ENCODE data around the gene YIPF3. TPM values are rescaled to one million over a fixed set of nuclear protein-coding genes. Genes with fewer than 3 reads are reported as not detected.

The YIPF3 gene
- total and polyA plus RNA-seq, 5 donors from 2014 or later = 59.2 to 135 (median 106) TPM

GRCh38 chr6:43489277-43490072 lies 27.3 kb downstream of the YIPF3 start:
- Mint-ChIP-seq H3K4me1 (peaks cover 4 to 42% (median 17%) of the 10 kb centered on the region in 4 donors), H3K27me3 (no peaks in the 10 kb centered on the region), H3K27ac (peak overlapping the region in 1 of 3 donors; percentile 60), H3K4me3 (no peak overlapping the region), H3K36me3 (peaks cover 15% of the 10 kb centered on the region), H3K9me3 (no peaks in the 10 kb centered on the region)
- no peak overlapping the region for H3K4me3 ChIP-seq (ENCODE audit: low read depth, low read length)
- peaks cover 8% of the 10 kb centered on the region for H3K36me3 ChIP-seq (ENCODE audit: control insufficient read depth, insufficient read depth, low read length)
- H3K27ac ChIP-seq (ENCODE audit: insufficient read depth, low read length, poor library complexity, severe bottlenecking) = no peak overlapping the region
- no peaks in the 10 kb centered on the region for H3K9me3 ChIP-seq (ENCODE audit: control insufficient read depth in 2 of 2, low read length in 2 of 2)
- DNase-seq (no peak), ATAC-seq (ENCODE audit: low read depth in 2 of 2) (no peak)
- peaks cover 9% of the 10 kb centered on the region for H3K4me1 ChIP-seq (ENCODE audit: control insufficient read depth, insufficient read depth, low read length, poor library complexity, severe bottlenecking)
- no peaks in the 10 kb centered on the region for H3K27me3 ChIP-seq (ENCODE audit: control insufficient read depth, insufficient read depth, low read length)

GRCh38 chr6:43488667-43489276 lies 28.0 kb downstream of the YIPF3 start:
- peaks cover 2 to 36% (median 13%) of the 10 kb centered on the region in 4 donors for H3K4me1 Mint-ChIP-seq
- DNase-seq = no peak

GRCh38 chr6:43481591-43482236 lies 35.0 kb downstream of the YIPF3 start:
- Histone ChIP-seq H3K4me3 (ENCODE audit: low read depth, low read length) (no peak overlapping the region), H3K9me3 (ENCODE audit: control insufficient read depth in 2 of 2, low read length in 2 of 2) (no peaks in the 10 kb centered on the region), H3K4me1 (ENCODE audit: control insufficient read depth, insufficient read depth, low read length, poor library complexity, severe bottlenecking) (peaks cover 22% of the 10 kb centered on the region), H3K27ac (ENCODE audit: insufficient read depth, low read length, poor library complexity, severe bottlenecking) (no peak overlapping the region), H3K27me3 (ENCODE audit: control insufficient read depth, insufficient read depth, low read length) (no peaks in the 10 kb centered on the region), H3K36me3 (ENCODE audit: control insufficient read depth, insufficient read depth, low read length) (no peaks in the 10 kb centered on the region)
- ATAC-seq (ENCODE audit: low read depth in 2 of 2) (no peak), DNase-seq (no peak)
- Mint-ChIP-seq H3K4me1 (peaks cover 29 to 63% (median 50%) of the 10 kb centered on the region in 4 donors), H3K36me3 (peaks cover 15% of the 10 kb centered on the region), H3K27ac (no peak overlapping the region), H3K9me3 (no peaks in the 10 kb centered on the region), H3K4me3 (peak overlapping the region in 1 of 4 donors; percentile 15), H3K27me3 (no peaks in the 10 kb centered on the region)

More at GRCh38 chr6:43488667-43489276, 28.0 kb downstream of the YIPF3 start:
- ATAC-seq (ENCODE audit: low read depth in 2 of 2) = no peak
- Mint-ChIP-seq H3K9me3 (no peaks in the 10 kb centered on the region), H3K4me3 (no peak overlapping the region), H3K27me3 (no peaks in the 10 kb centered on the region), H3K27ac (peak overlapping the region in 2 of 3 donors; percentile 15 to 84), H3K36me3 (peaks cover 15% of the 10 kb centered on the region)
- Histone ChIP-seq H3K4me1 (ENCODE audit: control insufficient read depth, insufficient read depth, low read length, poor library complexity, severe bottlenecking) (peaks cover 3% of the 10 kb centered on the region), H3K27ac (ENCODE audit: insufficient read depth, low read length, poor library complexity, severe bottlenecking) (no peak overlapping the region), H3K4me3 (ENCODE audit: low read depth, low read length) (no peak overlapping the region), H3K27me3 (ENCODE audit: control insufficient read depth, insufficient read depth, low read length) (no peaks in the 10 kb centered on the region), H3K36me3 (ENCODE audit: control insufficient read depth, insufficient read depth, low read length) (peaks cover 8% of the 10 kb centered on the region), H3K9me3 (ENCODE audit: control insufficient read depth in 2 of 2, low read length in 2 of 2) (no peaks in the 10 kb centered on the region)

- ATAC-seq (ENCODE audit: low read depth in 2 of 2) = no peak
- Mint-ChIP-seq H3K9me3 (no peaks in the 10 kb centered on the region), H3K36me3 (peaks cover 12% of the 10 kb centered on the region), H3K4me3 (peak overlapping the region in 2 of 4 donors; percentile 55 to 74), H3K27ac (no peak overlapping the region), H3K27me3 (no peaks in the 10 kb centered on the region), H3K4me1 (peaks cover 32 to 64% (median 53%) of the 10 kb centered on the region in 4 donors)
- peaks cover 22% of the 10 kb centered on the region for H3K4me1 ChIP-seq (ENCODE audit: control insufficient read depth, insufficient read depth, low read length, poor library complexity, severe bottlenecking)
- DNase-seq = no peak
- no peak overlapping the region for H3K27ac ChIP-seq (ENCODE audit: insufficient read depth, low read length, poor library complexity, severe bottlenecking)
- H3K9me3 ChIP-seq (ENCODE audit: control insufficient read depth in 2 of 2, low read length in 2 of 2) = no peaks in the 10 kb centered on the region
- no peaks in the 10 kb centered on the region for H3K36me3 ChIP-seq (ENCODE audit: control insufficient read depth, insufficient read depth, low read length)
- H3K27me3 ChIP-seq (ENCODE audit: control insufficient read depth, insufficient read depth, low read length) = no peaks in the 10 kb centered on the region
- H3K4me3 ChIP-seq (ENCODE audit: low read depth, low read length) = no peak overlapping the region
Observed at GRCh38 chr6:43481075-43481474, 35.7 kb downstream of the YIPF3 start.

GRCh38 chr6:43478008-43478372 lies 38.7 kb downstream of the YIPF3 start:
- H3K9me3 ChIP-seq (ENCODE audit: control insufficient read depth in 2 of 2, low read length in 2 of 2) = no peaks in the 10 kb centered on the region
- peak overlapping the region; percentile 93 to 98 (median 95) for H3K4me3 Mint-ChIP-seq
- peaks cover 4% of the 10 kb centered on the region for H3K36me3 Mint-ChIP-seq
- no peaks in the 10 kb centered on the region for H3K36me3 ChIP-seq (ENCODE audit: control insufficient read depth, insufficient read depth, low read length)
- peaks cover 27 to 55% (median 44%) of the 10 kb centered on the region in 4 donors for H3K4me1 Mint-ChIP-seq
- peak overlapping the region; percentile 94 for H3K27ac ChIP-seq (ENCODE audit: insufficient read depth, low read length, poor library complexity, severe bottlenecking)
- peak overlapping the region; percentile 84 for H3K4me3 ChIP-seq (ENCODE audit: low read depth, low read length)
- no peaks in the 10 kb centered on the region for H3K9me3 Mint-ChIP-seq
- H3K27me3 Mint-ChIP-seq = peaks cover 4% of the 10 kb centered on the region
- DNase-seq = peak in 1 of 3 donors; percentile 12
- H3K27ac Mint-ChIP-seq = peak overlapping the region; percentile 95 to 99 (median 97)
- H3K4me1 ChIP-seq (ENCODE audit: control insufficient read depth, insufficient read depth, low read length, poor library complexity, severe bottlenecking) = peaks cover 22% of the 10 kb centered on the region
- H3K27me3 ChIP-seq (ENCODE audit: control insufficient read depth, insufficient read depth, low read length) = no peaks in the 10 kb centered on the region
- ATAC-seq (ENCODE audit: low read depth in 2 of 2) = no peak

GRCh38 chr6:43477235-43478007 lies 39.3 kb downstream of the YIPF3 start, which contains the start of gene TJAP1:
TJAP1 (plus strand) TSS chr6:43477570; CDS start chr6:43499002, 21,432 bp downstream.
- H3K4me1 Mint-ChIP-seq = peaks cover 25 to 53% (median 43%) of the 10 kb centered on the region in 4 donors
- Histone ChIP-seq H3K9me3 (ENCODE audit: control insufficient read depth in 2 of 2, low read length in 2 of 2) (no peaks in the 10 kb centered on the region), H3K27me3 (ENCODE audit: control insufficient read depth, insufficient read depth, low read length) (no peaks in the 10 kb centered on the region), H3K4me3 (ENCODE audit: low read depth, low read length) (peak within 1 kb of the TSS; percentile 84), H3K36me3 (ENCODE audit: control insufficient read depth, insufficient read depth, low read length) (no peaks in the 10 kb centered on the region), H3K4me1 (ENCODE audit: control insufficient read depth, insufficient read depth, low read length, poor library complexity, severe bottlenecking) (peaks cover 22% of the 10 kb centered on the region), H3K27ac (ENCODE audit: insufficient read depth, low read length, poor library complexity, severe bottlenecking) (peak within 1 kb of the TSS; percentile 94)
- peaks cover 4% of the 10 kb centered on the region for H3K27me3 Mint-ChIP-seq
- peak; percentile 91 to 94 (median 93) for DNase-seq
- H3K27ac Mint-ChIP-seq = peak within 1 kb of the TSS; percentile 95 to 99 (median 97)
- peak; percentile 100 for ATAC-seq (ENCODE audit: low read depth in 2 of 2)
- H3K36me3 Mint-ChIP-seq = peaks cover 3% of the 10 kb centered on the region
- no peaks in the 10 kb centered on the region for H3K9me3 Mint-ChIP-seq
- H3K4me3 Mint-ChIP-seq = peak within 1 kb of the TSS; percentile 93 to 98 (median 95)

GRCh38 chr6:43476746-43477145 lies 40.0 kb downstream of the YIPF3 start:
- peak overlapping the region; percentile 93 to 98 (median 95) for H3K4me3 Mint-ChIP-seq
- ATAC-seq (ENCODE audit: low read depth in 2 of 2) = no peak
- Histone ChIP-seq H3K4me1 (ENCODE audit: control insufficient read depth, insufficient read depth, low read length, poor library complexity, severe bottlenecking) (peaks cover 22% of the 10 kb centered on the region), H3K27ac (ENCODE audit: insufficient read depth, low read length, poor library complexity, severe bottlenecking) (peak overlapping the region; percentile 94), H3K36me3 (ENCODE audit: control insufficient read depth, insufficient read depth, low read length) (no peaks in the 10 kb centered on the region), H3K4me3 (ENCODE audit: low read depth, low read length) (peak overlapping the region; percentile 82), H3K9me3 (ENCODE audit: control insufficient read depth in 2 of 2, low read length in 2 of 2) (no peaks in the 10 kb centered on the region), H3K27me3 (ENCODE audit: control insufficient read depth, insufficient read depth, low read length) (no peaks in the 10 kb centered on the region)
- peak overlapping the region; percentile 72 to 99 (median 95) for H3K27ac Mint-ChIP-seq
- H3K36me3 Mint-ChIP-seq = no peaks in the 10 kb centered on the region
- H3K9me3 Mint-ChIP-seq = no peaks in the 10 kb centered on the region
- peak in 1 of 3 donors; percentile 23 for DNase-seq
- peaks cover 4% of the 10 kb centered on the region for H3K27me3 Mint-ChIP-seq
- peaks cover 22 to 47% (median 37%) of the 10 kb centered on the region in 4 donors for H3K4me1 Mint-ChIP-seq

Measured in CD4-positive, CD25-positive, alpha-beta regulatory T cell (primary cell).